Measurements from ENCODE around the gene POU1F1. TPM values are rescaled to one million over a fixed set of nuclear protein-coding genes. Genes with fewer than 3 reads are reported as not detected.
"Not testable (repeated sequence)": the region's sequence is repeated elsewhere in the genome, so short reads cannot be mapped to it uniquely, and the experiment has no call there.

Gene POU1F1
- total and polyA plus RNA-seq, 2 of the 4 experiments (the other 2 are of a cell fraction), result not detected

- H2BK20ac ChIP-seq (ENCODE audit: low read depth, low read length); ATAC-seq (ENCODE audit: low read depth); H3K4me2 ChIP-seq (ENCODE audit: low read depth, low read length); H2BK120ac ChIP-seq (ENCODE audit: low read depth, low read length); H3K18ac ChIP-seq (ENCODE audit: low read depth, low read length); BruUV-seq (replicated peaks); H2AK9ac ChIP-seq (replicated peaks; ENCODE audit: low read depth, low read length, poor library complexity); CTCF ChIA-PET; H2AK5ac ChIP-seq (ENCODE audit: low read depth, low read length); H2BK5ac ChIP-seq (ENCODE audit: low read depth, low read length, poor library complexity, severe bottlenecking); H3K23ac ChIP-seq (ENCODE audit: low read depth, low read length); intact Hi-C loops (cut with micrococcal nuclease); H4K20me1 ChIP-seq (ENCODE audit: insufficient read depth, low read length); H2AFZ ChIP-seq (replicated peaks; ENCODE audit: low read length, poor library complexity); H3K14ac ChIP-seq (replicated peaks; ENCODE audit: low read depth, low read length); H3K4ac ChIP-seq (ENCODE audit: low read depth, low read length); H3K27me3 ChIP-seq (ENCODE audit: control insufficient read depth, insufficient read depth, low read length); POLR2A ChIA-PET (ENCODE audit: unreplicated experiment); H3K9me1 ChIP-seq (ENCODE audit: insufficient read depth, low read length); DNase-seq; H3K27ac ChIP-seq (ENCODE audit: insufficient read depth, low read length); H3K56ac ChIP-seq (ENCODE audit: extremely low read depth, insufficient read depth, low read length); H3K4me3 ChIP-seq (ENCODE audit: insufficient read depth, low read depth, low read length); H3K36me3 ChIP-seq (ENCODE audit: control insufficient read depth, insufficient read depth, low read length); dilution Hi-C loops (cut with HindIII; ENCODE audit: low sequenced_read_pairs, unreplicated experiment); H2BK15ac ChIP-seq (ENCODE audit: low read depth, low read length); in situ Hi-C loops (cut with MboI; ENCODE audit: low sequenced_read_pairs); H4K91ac ChIP-seq (ENCODE audit: insufficient read depth, low read depth, low read length); H3K79me1 ChIP-seq (ENCODE audit: low read depth in 1 of 2, low read length in 2 of 2); H4K5ac ChIP-seq (ENCODE audit: low read depth, low read length); H3K9ac ChIP-seq (ENCODE audit: low read depth, low read length); H4K8ac ChIP-seq (ENCODE audit: low read depth in 2 of 2, low read length in 2 of 2); H3K9me3 ChIP-seq (ENCODE audit: control insufficient read depth, insufficient read depth, low read length); H3K4me1 ChIP-seq (ENCODE audit: control insufficient read depth, insufficient read depth, low read length): not testable (repeated sequence)
- whole genome bisulfite sequencing, 2 experiments (ENCODE audit: extremely low coverage in 2 of 2, insufficient read length in 1 of 2), result no CpG with 5 or more reads among the region's 6 CpGs
Observed at GRCh38 chr3:87248231-87248630, 28.2 kb downstream of the POU1F1 start.

Measured in IMR-90 (cell line).